DMS53 treated with DMSO at 0.1 percent for 48 hours (cell line): ENCODE results near the gene TM9SF3.
A peak's percentile ranks its signal among the peaks of the same experiment; 100 is the strongest.

Source experiments
- DNase-seq: peaks from one replicate; lab custom pipeline; 2025; ENCODE audit not compliant: unreplicated experiment; lab: John Stamatoyannopoulos, UW

The TM9SF3 gene

DNA sequence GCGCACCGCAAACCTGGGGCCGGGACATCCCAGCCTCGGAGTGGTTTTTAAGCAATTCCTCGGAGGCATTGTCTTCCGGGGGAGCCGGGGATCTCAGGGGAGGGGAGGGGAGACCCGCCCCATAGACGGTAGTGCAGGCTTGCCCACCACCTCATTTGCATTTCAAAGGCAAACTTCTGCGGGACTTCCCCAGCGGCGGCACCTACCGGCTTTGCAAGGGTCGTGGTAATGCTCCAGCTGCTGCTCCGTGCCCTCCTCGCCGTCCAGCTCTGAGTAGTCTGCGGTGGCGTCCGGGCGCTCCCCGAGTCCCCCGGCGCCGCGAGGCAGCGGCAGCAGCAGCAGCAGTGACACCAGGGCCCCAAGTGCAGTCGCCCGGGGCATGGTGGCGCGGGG is 73.5 kb downstream of the TM9SF3 start:
- DNase-seq = no peak

DNA sequence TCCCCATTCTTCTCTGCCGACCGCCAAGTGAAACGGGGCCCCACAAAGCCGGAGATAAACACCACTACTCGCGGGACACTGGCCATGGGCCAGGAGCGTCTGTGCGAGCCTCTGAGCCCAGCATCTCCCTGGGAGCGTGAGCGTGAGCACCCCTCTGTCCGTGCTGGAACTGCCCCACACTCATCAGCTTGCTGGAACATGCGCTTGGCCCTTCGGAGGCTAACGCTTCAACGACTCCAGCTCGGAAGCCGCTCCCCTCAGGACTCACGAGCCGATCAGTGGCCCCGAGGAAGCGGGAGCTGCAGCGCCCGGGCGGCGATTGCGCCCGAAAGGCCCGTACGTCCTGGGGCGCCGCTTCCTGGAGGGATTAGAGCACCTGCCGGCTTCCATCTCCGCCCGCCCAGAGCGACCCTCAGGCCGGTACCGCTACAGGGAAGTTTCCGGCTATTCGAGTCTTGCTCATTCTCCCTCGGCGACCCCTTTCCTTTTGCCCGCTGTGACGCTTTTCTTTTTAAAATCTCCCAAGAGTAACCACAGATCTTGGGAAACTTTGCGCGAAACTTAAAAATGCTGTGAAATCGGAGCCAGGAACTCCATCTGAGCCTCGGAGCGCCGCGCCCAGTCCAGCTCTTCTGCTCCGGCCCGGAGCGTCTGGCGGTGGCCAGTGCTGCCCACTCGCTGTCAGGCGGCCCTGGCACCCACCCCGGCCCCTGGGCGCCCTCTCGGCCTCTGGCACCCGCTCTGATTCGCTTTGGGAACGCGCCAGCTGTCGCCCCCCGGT is 74.1 kb downstream of the TM9SF3 start:
- peak; percentile 28 for DNase-seq

DNA sequence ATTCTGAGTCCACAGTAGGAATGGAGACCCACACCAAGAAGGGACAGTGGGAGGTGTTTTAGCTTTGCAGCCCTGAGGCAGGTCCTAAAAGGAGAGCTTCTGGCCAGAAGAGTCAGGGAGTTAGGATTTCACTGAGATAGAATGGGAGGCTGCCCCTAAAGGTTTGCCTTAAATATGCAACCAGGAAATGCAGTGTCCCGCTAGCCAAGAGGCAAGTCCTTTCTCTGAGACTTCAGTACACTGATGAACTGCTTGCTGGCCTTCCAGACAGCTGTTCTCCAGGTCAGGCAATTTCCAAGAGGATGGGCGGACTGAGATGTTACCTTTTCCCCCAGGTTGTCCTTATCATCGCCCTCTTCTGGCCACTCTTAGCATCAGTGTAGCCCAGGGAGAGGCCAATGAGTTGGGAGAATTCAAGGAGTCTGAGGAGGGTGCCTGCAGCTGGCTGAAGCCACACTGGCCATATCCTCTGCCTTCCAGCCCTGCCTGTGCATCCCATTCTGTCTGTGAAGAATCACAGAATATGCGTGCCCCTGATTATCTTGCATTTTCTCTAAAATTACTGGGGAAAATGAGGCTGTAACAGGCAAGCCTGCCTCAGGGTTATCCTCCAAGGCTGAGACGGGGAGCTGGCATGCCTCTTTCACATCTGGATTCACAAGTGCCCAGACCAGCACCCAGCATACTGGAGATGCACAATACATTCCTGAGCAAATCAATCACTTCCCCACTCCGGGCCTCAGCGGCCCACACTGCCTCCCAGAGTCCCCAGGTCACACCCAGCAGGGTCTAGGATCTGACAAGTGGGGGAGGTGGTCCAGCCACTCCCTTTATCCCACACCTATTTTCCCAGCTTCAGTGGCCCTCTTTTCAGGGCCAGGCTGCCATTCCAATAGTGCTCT is 75.5 kb downstream of the TM9SF3 start:
- DNase-seq = peak; percentile 67

GRCh38 chr10:96509017-96509641 is 77.7 kb downstream of the TM9SF3 start:
- DNase-seq = no peak

GRCh38 chr10:96507044-96507443 is 79.8 kb downstream of the TM9SF3 start:
- no peak for DNase-seq

DNA sequence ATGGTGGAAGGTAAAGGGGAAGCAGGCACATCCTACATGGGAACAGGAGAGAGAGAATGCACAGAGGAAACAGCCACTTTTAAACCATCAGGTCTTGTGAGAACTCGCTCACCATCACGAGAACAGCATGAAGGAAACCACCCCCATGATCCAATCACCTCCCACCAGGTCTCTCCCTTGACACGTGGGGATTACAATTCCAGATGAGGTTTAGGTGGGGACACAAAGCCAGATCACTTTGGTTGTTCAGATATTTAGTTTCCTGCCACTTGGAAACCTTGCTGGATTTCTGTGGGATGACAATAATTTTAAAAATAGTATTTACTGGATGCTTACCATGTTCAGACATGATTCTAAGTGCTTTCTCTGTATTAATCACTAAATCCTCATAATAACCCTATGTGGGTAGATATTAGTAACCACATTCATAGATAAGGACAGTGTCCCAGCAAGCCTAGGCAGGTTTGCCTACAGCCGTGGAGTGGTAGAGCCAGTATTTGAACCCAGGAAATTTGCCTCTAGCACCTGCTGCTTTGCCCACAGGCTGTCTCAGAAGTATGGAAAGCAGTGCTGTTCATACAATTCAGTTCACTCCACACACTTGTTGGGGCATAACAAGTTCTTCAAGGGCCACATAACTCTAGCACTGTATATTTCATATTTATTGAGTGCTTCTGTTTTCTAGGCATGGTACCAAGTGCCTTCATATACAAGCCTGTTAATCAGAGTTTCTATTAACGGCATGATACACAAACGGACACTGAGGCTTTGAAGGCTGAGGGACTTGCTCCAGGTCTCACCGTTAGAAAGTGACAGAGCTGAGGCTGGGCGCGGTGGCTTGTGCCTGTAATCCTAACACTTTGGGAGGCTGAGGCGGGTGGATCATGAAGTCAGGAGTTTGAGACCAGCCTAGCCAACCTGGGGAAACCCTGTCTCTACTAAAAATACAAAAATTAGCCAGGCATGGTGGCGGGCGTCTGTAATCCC is 81.4 kb downstream of the TM9SF3 start:
- DNase-seq = no peak

DNA sequence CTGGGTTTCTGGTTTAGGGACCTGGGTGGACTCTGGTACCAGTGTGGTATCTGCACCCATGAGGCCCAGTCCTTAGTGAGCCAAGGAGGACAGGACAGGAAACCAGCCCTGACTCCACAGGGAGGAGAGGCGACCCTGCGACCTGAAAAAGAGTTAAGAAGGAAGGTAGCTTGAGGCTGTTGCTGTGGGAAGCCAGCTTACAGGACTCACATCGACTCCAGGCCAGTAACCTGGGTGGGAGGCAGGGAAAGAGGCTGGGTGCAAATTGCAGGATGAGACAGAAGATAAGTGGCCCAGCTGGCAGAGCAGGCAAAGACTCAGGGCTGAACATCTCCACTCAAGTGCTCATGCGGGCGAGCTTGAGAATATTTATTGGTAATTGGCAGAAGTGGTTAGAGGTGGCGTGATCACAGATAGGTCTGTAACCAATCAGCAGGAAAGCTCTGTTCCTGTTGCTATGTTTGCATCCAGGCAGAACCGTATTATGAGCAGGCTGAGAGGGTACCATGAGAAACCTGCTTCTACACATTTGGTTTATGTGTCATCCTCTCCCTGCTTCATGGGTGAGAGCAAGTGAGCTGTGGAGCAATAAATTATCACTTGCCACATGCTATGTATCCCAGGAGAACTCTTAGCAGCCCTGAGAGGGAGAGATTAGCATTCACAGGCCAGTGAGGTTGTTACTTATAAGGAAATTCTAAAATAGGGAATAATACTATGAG is 84.1 kb downstream of the TM9SF3 start:
- DNase-seq = no peak

GRCh38 chr10:96501985-96502384 is 84.8 kb downstream of the TM9SF3 start:
- peak; percentile 34 for DNase-seq

DNA sequence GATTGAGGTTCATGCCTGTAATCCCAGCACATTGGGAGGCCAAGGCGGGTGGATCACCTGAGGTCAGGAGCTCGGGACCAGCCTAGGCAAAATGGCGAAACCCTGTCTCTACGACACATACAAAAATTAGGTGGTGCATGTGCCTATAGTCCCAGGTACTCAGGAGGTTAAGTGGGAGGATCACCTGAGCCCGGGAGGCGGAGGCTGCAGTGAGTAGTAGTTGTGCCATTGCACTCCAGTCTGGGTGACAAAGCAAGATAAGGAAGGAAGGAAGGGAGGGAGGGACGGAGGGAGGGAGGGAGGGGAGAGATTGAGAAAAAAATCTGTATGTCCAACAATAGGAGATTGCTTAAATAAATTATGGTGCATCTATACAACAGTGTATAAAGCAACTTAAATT is 86.3 kb downstream of the TM9SF3 start:
- DNase-seq = no peak

- no peak for DNase-seq
Measured at GRCh38 chr10:96500050-96500449, 86.8 kb downstream of the TM9SF3 start.

- no peak for DNase-seq
Measured at GRCh38 chr10:96497391-96497790, 89.4 kb downstream of the TM9SF3 start.

DNA sequence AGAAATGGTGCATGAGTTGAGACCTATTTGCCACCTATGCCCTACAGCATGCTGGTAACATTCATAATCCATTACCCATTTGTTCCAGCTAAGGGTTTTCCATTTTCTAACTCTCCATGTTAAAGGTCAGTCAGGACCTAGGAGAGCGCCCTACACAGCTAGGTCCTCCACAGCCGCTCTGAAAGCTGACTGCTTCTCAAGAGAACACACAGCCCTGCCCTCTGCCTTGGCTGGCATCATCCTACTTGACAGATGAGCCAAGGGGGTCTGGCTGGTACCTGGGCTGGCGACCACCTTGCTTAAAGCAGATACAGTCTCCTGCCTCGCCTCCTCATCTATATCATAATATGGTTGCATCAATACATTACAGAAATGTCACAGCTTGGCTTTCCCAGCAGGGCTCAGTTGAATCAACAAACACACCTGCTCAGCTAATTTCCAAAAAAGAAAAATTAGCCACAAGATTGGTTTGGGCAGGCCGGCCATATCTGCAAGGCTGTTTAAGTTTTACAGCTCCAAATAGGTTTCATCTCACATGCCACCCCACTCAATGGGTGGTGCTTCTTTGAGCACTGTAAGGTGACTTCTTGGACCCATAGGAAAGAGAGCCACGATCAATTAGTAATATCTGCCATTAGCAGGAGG is 90.4 kb downstream of the TM9SF3 start:
- no peak for DNase-seq

- no peak for DNase-seq
Measured at GRCh38 chr10:96495544-96495943, 91.3 kb downstream of the TM9SF3 start.

GRCh38 chr10:96494694-96495093 is 92.1 kb downstream of the TM9SF3 start:
- DNase-seq = no peak

GRCh38 chr10:96493871-96494525 is 92.8 kb downstream of the TM9SF3 start:
- no peak for DNase-seq

DNA sequence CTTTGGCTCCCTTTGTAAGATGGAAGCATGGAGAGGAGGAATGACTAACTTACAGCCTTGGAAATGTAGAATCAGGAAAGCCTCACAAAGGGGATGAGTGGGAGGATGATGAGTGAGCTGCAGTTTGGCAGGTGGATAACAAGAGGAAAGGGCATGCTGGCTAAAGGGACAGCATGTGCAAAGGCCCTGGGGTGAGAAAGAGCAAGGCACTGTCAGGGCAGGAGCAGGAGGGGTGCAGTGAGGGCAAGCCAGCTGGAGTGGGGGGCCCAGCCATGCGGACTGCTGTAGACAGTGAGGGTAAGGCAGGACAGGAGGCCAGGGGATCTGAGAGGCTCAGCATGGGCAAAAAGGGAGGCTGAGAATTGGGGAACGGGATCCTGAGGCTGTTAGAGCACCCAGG is 93.6 kb downstream of the TM9SF3 start:
- no peak for DNase-seq

- DNase-seq = no peak
Measured at GRCh38 chr10:96491303-96491702, 95.5 kb downstream of the TM9SF3 start.

DNA sequence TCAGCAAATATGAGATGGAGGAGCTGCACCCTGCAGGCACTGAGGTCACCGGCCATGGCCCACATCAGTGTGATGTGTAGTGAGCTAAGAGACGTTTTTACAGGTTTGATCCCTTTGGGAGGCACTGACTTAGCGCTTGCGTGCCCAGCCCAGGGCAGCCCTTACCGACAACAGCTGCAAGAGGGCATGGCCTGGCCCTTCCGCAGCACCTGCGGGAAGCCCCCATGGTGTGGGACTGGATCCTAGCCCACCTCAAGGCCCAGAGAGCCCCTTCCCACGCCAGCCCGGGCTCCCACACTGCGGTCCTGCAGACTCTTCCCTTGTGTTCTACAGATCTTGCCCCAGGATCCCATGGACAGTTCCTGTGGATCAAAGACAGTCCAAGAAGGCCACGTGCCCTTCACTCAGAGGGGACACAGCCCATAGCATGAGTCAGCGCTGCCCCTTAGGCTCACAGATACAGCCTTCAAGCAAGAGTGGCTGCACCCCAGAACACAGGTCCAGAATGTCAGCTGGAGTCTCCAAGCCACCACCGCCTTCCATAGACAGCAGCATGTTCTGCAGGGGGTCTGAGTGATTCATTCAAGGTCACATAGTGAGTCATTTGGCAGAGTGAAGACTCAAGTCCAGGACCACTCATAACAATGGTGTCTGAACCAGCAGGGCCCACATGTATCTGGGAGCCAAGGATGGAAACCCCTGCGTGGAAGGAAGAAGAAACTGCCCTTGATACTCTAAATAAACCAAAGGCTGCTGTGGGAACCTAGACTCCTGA is 98.5 kb downstream of the TM9SF3 start:
- DNase-seq = no peak
